Fibroblast of villous mesenchyme (primary cell): Measurements from ENCODE around the gene LINC00632. TPM values are rescaled to one million over a fixed set of nuclear protein-coding genes. Genes with fewer than 3 reads are reported as not detected.

Source experiments
- DNase-seq: peaks from one replicate; pipeline ENCODE4 v3.0.0-alpha.2; 2010; ENCODE audit warnings: low read depth
- H3K4me3 ChIP-seq: 2 replicates; pipeline ENCODE4 v1.5.1; 2011; ENCODE audit warnings: low read depth, mild to moderate bottlenecking, low read length
- CTCF ChIP-seq: IDR thresholded peaks from 2 replicates; pipeline ENCODE4 v1.5.1; 2012; ENCODE audit warnings: low read depth, mild to moderate bottlenecking, low read length; ENCODE audit not compliant: insufficient read depth
- total RNA-seq: library from RNA; depleted of rRNA; stranded (reverse); fragments of >200 nt; gene quantifications from 2 replicates; pipeline ENCODE4 v1.2.3, GENCODE V29; 2012

Gene LINC00632
- total RNA-seq, 1 donor: 5.2 TPM

DNA sequence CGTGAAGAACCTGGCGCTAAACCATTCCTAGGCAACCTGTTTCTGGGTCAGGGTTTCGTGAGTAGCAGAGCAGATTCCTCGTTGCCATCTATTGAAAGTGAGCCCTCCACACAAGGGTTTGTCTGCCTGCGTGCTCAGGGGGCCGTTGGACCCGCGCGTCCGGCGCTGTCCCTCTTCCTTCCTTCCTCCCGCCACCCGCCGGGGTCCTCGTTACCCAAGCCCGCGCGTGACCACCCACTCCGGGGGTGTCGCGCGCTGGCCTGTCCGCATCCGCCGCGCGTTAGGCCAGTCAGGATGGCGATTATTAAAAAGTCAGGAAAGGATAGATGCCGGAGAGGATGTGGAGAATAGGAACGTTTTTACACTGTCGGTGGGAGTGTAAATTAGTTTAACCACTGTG, 66.8 kb downstream of the LINC00632 start:
- no peak for DNase-seq
- TF ChIP-seq CTCF: no peak
- H3K4me3 ChIP-seq: no peak overlapping the region

DNA sequence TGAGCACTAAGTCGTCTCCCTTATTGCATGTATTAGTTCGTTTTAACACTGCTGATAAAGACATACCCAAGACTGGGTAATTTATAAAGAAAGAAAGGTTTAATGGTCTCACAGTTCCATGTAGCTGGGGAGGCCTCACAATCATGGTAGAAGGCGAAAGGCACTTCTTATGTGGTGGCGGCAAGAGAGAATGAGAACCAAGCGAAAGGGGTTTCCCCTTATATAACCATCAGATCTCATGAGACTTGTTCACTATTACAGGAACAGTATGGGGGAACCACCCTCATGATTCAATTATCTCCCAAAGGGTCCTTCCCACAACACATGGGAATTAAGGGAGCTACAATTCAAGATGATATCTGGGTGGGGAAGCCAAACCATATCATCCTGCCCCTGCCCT, 85.1 kb downstream of the LINC00632 start:
- DNase-seq: no peak
- no peak overlapping the region for H3K4me3 ChIP-seq
- TF ChIP-seq CTCF: no peak

DNA sequence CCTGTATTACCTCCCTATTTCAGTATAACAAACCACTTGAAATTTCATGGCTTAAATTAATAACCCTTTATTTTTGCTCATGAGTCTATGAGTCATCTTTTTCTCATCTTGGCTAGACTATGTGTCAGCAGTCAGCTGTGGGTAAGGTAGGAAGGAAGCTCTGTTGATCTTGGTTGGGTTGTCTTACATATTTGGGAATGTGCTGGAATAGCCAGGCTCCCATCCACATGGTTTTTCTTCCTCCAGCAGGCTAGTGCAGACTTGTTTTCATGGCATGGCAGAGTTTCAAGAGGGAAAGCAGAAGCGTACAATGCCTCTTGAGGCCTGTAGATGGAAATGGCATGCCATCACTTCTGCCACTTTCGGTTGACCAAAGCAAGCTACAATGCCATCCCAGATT, 89.7 kb downstream of the LINC00632 start:
- H3K4me3 ChIP-seq: no peak overlapping the region
- DNase-seq: no peak
- TF ChIP-seq CTCF: no peak

DNA sequence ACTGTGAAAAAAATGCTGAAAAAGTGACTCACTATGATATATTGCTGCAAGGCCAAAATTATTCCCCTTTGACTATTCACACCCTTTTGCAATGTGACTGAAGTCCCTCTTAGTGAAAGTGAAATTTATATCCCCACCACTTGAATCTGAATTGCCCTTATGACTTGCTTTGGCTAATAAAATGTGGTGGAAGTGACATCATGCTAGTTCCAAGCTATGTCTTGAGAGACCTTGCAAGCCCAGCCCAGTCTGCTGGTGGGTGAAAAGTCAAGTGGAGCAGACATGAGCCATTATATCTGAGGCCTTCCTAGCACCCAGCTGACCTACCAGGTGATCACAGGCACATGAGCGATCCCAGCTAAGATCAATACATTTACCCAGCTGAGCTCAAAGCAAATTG, 94.7 kb downstream of the LINC00632 start:
- DNase-seq: no peak

DNA sequence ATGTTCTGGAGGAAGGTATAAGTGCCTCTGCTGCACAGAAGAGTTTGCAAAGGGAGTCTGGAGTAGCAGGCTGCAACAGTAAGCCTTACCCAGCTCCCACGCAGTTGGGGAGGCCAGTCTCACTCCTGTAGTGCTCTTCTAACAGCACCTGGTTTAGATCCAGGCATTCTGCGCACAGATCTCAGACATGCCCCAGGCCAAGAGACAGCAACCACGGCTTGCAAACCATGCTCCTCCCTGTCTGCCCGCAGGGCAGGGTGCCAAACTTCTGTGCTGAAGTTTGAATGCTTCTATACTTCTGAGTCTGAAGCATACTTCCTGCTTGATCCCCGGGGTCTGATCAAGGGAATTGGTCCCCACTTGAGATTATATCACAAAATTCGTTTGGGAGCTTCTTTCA, 106.3 kb downstream of the LINC00632 start:
- TF ChIP-seq CTCF: no peak
- H3K4me3 ChIP-seq: no peak overlapping the region
- DNase-seq: peak; percentile 10

More for the DNA sequence above, 94.7 kb downstream of the LINC00632 start:
- no peak overlapping the region for H3K4me3 ChIP-seq
- no peak for TF ChIP-seq CTCF

GRCh38 chrX:140817943-140818342, 108.4 kb downstream of the LINC00632 start:
- peak; percentile 14 for DNase-seq
- H3K4me3 ChIP-seq: no peak overlapping the region
- peak; percentile 57 for TF ChIP-seq CTCF

DNA sequence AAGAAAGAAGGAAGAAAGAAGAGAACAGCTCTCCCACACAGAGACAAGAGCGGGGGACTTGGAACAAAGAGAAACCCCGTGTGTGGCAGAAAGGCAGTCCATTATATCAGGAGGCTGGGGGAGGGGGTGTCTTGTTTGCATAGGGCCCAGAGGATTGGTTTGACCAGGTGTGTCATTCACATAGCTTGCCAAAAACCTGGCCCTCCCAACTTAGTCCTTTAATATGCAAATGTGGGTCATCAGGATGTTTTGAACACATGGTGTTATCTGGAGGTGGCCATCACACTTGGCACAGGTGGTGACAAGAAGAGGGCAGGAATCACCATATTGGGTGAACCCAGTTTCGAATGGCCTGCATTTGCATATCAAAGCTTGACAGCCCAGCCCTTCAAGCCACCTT, 111.7 kb downstream of the LINC00632 start:
- no peak for DNase-seq
- H3K4me3 ChIP-seq: no peak overlapping the region
- TF ChIP-seq CTCF: no peak
